NCI-H2227 (cell line): ENCODE results near the gene GEMIN2.
"Not testable (repeated sequence)": the region's sequence is repeated elsewhere in the genome, so short reads cannot be mapped to it uniquely, and the experiment has no call there.

ENCODE experiments used
- DNase-seq: peaks from one replicate; lab custom pipeline; 2025; ENCODE audit not compliant: unreplicated experiment; lab: John Stamatoyannopoulos, UW

The GEMIN2 gene

DNA sequence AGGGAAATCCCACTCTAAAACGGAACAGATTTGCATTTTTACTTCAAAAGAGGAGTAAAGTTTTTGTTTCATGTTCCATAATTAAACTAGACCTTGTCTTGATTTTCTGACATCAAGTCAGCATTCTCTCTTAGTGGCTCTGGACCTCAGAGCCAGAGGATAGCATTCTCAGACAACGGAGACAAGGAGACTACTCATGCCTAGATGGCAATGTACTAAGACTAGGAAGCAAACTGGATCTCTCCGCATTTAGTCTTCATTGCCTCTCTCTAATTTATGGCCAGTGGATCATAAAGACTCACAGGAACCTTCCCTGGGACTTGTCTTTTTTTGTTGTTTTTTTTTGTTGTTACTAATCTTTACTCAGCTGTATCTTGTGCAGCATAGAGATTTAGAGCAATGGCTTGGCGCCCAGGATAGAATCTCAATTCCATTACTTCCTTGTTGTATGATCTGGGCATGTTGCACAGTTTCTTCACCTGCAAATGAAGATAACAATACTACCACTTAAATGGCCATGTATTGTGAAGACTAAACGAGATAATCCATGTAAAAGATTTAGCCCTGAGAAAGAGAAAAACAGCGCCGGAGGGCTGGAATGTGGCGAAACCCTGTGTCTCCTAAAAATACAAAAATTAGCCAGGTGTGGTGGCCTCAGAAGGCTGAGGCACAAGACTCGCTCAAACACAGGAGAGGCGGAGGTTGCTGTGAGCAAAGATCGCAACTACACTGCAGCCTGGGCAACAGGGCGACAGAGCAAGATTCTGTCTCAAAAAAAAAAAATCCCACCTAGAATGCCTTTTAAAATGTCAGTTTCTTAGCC, 4.0 kb upstream of the GEMIN2 start:
- DNase-seq = peak; percentile 22

DNA sequence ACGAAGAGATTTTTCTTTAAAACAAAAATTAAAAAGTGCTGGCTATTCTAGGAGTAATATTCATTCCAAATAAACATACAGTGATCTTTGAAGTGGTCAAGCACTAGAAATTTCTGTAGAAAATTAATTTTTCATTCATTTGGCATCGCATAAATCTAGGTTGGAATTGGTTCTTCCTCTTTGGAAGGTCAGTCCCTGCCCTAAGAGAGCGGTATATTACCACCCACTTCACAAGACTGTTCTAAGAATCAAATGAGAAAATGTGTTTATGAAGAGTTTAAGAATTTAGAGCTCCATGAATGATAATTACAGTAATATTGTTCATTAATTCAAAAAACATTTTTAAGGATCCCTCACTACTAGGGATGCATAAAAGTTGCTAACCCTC, 444 bp upstream of the GEMIN2 start:
- peak; percentile 45 for DNase-seq

DNA sequence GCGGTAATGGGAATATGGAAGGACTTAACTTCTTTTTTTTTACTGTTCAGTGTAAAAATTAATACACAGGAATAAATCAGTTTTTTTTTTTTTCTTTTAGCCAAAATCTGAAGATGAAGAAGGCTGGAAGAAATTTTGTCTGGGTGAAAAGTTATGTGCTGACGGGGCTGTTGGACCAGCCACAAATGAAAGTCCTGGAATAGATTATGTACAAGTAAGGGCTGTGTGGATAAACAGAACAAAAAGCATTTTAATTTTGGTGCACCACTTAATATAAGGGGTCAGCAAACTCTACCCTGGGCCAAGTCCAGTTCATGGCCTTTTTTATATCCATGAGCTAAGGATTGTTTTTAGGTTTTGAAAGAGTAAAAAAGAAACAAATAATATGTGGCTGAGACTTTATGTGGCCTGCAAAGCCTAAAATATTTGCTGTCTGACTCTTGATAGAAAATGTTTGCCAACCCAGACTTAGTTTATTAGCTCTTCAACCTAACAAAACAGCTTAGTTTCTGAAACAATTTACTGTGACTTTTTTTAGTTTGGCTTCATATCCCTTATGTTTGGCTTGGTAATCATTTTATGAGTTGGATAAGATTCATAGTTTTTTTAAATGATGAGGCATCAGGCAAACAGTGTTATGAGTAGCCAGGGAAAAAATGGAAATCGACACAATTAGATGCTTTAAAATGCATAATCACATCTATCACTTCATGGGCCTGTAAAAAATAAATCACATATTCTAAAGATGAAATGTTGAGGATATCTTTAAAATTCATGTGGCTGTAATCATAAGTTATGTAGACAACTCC, 8.4 kb downstream of the GEMIN2 start:
- DNase-seq = no peak

DNA sequence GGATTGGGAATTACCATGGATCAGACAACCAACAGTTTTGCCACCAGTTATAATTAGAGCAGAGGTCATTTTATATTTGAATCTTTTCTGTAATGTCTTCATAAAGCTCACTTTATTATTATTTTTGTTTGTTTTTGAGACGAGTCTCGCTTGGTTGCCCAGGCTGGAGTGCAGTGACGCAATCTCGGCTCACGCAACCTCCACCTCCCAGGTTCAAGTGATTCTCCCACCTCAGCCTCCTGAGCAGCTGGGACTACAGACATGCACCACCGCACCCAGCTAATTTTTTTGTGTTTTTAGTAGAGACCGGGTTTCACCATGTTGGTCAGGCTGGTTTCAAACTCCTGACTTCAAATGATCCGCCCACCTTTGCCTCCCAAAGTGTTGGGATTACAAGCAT, 23.7 kb downstream of the GEMIN2 start:
- not testable (repeated sequence) for DNase-seq

DNA sequence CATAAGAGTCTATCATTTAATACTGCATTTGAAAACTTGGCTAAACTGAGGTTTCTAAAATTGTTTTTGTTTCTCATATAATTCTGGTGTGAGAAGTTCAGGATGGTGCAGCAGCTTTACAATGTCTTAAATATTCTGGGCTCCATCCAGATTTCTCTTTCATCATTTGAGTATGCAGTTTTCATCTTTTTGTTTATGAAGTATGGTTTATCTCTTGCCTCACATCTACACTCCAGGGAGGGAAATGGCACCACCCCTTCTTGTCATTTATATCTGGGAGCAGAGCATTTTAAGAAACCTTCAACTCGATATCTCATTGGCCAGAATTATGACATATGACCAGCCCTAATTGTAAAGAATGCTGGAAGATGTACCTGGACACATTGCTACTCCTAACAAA, 24.3 kb downstream of the GEMIN2 start:
- no peak for DNase-seq

DNA sequence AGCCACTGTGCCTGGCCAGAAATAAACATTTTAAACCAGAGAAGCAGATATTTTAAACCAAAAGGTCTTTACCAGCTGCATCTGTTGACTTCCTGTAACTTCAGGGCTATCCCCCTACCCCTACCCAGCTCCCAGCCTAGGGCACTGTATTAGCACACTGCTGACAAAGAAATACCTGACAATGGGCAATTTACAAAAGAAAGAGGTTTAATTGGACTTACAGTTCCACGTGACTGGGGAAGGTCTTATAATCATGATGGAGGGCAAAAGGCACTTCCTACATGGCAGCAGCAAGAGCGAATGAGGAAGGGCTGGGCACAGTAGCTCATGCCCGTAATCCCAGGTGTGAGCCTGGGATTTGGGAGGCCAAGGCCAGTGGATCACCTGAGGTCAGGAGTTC, 26.0 kb downstream of the GEMIN2 start:
- DNase-seq = no peak

DNA sequence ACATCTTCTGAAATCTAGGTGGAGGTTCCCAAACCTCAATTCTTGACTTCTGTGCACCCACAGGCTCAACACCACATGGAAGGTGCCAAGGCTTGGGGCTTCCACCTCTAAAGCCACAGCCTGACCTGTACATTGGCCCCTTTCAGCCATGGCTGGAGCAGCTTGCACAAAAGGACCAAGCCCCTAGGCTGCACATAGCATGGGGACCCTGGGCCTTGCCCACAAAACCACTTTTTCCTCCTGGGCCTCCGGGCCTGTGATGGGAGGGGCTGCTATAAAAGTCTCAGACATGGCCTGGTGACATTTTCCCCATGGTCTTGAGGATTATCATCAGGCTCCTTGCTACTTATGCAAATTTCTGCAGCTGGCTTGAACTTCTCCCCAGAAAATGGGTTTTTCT, 27.5 kb downstream of the GEMIN2 start:
- DNase-seq = not testable (repeated sequence)

DNA sequence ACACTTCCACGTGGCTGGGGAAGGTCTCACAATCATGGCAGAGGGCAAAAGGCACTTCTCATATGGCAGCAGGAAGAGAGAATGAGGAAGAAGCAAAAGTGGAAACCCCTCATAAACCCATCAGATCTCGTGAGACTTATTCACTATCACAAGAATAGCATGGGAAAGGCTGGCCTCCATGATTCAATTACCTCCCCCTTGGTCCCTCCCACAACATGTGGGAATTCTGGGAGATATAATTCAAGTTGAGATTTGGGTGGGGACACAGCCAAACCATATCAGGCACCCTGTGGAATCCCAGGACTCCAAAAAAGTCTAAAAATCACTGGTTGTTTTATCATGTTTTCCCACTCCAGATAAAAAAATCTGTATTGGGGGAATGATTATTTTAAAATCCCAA, 29.1 kb downstream of the GEMIN2 start:
- not testable (repeated sequence) for DNase-seq

DNA sequence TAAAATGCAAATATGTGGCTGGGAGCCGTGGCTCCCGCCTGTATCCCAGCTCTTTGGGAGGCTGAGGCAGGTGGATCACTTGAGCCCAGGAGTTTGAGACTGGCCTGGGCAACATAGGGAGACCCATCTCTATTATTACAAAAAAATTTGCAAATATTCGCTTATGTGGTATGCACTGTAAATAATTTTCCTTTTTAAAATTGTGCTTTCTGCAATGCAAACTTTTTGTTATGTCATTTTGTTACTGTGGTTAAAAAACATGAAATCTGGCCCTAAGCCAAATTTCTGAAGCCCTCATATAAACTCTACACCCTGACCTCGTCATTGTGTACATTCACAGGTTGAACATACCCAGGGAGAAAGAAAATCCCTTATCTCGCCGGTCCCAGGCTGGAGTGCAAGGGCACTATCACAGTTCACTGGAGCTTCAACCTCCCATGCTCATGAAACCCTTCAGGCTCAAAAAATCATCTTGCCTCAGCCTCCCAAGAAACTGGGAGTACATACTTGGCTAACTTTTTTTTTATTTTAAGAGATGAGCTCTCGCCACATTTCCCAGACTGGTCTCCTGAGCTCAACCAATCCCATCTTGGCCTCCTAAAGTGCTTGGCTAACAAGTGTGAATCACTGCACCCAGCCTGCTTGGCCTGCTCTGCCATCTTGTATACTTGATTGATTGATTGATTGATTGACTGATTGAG, 31.3 kb downstream of the GEMIN2 start:
- no peak for DNase-seq

DNA sequence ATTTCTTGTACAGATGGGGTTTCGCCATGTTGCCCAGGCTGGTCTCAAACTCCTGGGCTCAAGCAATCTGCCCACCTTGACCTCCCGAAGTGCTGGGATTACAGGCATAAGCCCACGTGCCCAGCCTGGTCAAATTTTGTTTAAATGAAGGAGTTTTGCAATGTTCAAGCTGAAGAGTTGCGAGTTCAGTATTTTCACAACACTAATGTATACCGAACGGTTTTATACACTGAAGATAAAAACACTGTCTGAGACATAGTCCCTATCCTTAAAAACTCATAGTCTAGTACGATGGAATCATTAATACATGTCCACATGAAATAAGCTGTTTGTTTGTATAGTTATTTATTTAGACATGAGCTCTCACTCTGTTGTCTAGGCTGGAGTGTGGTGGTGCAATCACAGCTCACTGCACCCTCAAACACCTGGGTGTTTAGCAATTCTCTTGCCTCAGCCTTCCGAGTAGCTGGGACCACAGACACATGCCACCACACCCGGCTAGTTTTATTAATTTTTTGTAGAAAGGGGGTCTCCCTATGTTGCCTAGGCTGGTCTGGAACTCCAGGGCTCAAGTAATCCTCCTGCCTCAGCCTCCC, 40.6 kb downstream of the GEMIN2 start:
- no peak for DNase-seq

DNA sequence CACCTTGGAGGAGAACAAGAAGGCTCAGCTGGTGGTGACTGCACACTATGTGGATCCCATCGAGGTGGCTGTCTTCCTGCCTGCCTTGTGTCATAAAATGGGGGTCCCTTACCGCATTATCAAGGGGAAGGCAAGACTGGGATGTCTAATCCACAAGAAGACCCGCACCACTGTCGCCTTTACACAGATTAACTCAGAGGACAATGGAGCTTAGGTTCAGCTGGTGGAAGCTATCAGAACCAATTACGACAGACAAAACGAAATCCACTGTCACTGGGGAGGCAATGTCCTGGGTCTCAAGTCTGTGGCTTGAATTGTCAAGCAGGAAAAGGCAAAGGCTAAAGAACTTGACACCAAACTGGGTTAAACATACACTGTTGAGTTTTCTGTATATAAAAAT, 43.4 kb downstream of the GEMIN2 start:
- no peak for DNase-seq

DNA sequence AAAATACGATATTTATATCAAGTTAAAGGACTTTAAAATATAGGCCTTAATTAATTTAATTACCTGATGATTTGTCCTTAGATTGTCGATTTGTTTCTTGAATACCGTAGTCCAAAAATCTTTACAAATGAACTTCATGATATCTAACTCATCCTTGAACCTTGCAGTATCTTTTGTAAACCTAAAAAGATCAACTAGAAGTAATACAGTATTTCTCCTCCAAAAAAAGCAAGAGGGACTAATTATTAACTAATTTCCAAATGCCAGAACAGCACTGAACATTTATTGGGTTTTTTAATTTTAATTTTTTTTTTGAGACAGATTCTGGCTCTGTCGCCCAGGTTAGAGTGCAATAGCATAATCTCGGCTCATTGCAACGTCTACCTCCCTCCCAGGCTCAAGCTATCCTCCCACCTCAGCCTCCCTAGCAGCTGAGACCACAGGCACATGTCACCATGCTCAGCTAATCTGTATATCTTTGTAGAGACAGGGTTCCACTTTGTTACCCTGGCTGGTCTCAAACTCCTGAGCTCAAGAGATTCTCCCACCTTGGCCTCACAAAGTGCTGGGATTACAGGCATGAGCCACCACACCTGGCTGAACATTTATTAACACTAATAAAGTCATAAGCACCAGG, 44.2 kb downstream of the GEMIN2 start:
- DNase-seq = no peak

DNA sequence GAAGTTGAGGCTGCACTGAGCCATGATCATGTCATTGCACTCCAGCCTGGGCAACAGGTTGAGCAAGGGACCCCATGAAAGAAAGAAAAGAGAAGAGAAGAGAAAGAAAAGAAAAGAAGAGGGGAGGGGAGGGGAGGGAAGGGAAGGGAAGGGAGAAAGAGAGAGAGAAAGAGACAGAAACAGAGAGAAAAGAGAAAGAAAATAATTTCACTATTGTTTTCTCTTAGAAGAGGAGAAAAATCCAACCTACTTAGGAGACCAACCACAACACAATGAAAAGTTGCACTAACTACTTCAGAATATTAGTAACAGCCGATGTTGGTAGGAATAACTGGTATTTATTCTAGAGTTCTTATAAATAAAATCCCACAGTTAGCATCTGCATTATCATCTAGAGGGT, 46.4 kb downstream of the GEMIN2 start:
- DNase-seq = no peak

DNA sequence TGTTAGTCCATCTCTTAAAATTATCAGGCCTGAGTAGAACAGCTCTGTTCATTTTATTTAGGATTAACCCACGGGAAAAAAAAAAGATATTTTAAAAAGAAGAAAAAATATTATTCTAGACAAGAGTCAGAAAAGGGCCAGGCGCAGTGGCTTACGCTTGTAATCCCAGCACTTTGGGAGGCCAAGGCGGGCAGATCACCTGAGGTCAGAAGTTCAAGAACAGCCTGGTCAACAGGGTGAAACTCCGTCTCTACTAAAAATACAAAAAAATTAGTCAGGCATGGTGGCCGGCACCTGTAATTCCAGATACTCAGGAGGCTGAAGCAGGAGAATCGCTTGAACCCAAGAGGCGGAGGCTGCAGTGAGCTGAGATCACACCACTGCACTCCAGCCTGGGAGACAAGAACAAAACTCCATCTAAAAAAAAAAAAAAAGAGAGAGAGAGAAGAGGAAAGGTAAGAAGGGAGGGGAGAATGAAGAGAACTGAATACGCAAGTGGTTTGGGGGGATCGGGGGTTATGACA, 53.7 kb downstream of the GEMIN2 start:
- not testable (repeated sequence) for DNase-seq

DNA sequence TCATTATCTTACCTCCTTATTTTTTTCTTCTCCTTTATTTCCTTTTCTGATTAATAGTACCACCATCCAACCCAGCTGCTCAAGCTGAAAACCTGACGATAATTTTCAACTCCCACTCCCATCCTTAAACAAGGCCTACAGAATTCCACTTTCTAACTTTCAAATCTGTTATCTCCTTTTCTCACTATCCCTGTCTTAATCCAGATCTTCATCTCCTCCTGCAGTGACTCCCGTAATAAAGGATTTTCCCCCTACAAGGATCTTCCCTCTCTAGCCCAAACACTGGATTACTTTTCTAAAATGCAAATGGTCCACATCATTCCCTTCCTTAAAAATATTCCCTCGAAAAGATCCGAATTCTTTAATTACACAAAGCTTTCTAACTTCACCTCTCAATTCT, 54.5 kb downstream of the GEMIN2 start:
- DNase-seq = no peak

DNA sequence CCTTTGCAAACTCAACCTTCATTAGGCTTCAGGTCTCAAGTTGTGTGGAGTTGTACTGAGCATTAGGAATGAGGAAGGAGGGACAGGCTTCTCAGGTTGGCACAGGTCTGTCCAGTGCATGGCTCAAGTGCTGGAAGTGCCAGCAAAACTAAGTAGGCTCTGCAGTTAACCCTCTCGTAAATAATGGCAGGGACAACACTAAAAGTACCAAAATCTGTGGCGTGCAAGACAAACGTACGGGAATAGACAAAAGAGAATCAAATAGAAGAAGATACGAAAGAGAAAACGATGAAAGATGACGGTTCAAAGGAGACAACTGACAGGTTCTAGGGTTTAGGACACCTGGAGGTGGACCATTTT, 55.4 kb downstream of the GEMIN2 start:
- DNase-seq = no peak

DNA sequence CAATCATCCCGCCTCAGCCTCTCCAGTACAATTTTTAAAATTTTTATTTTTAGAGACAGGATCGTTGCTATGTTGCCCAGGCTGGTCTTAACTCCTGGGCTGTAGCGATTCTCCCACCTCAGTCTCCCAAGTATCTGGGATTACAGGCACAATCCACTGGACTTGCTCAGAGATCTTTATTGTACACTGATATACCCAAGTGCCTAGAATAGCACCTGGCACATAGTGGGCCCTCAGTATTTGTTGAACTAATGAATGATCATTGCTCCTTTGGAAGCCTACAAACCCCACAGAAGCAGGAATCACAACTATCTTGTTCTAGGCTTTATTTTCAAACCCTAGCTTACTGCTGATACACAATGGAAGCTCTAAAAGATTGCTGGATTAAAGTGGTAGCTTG, 59.1 kb downstream of the GEMIN2 start:
- no peak for DNase-seq

DNA sequence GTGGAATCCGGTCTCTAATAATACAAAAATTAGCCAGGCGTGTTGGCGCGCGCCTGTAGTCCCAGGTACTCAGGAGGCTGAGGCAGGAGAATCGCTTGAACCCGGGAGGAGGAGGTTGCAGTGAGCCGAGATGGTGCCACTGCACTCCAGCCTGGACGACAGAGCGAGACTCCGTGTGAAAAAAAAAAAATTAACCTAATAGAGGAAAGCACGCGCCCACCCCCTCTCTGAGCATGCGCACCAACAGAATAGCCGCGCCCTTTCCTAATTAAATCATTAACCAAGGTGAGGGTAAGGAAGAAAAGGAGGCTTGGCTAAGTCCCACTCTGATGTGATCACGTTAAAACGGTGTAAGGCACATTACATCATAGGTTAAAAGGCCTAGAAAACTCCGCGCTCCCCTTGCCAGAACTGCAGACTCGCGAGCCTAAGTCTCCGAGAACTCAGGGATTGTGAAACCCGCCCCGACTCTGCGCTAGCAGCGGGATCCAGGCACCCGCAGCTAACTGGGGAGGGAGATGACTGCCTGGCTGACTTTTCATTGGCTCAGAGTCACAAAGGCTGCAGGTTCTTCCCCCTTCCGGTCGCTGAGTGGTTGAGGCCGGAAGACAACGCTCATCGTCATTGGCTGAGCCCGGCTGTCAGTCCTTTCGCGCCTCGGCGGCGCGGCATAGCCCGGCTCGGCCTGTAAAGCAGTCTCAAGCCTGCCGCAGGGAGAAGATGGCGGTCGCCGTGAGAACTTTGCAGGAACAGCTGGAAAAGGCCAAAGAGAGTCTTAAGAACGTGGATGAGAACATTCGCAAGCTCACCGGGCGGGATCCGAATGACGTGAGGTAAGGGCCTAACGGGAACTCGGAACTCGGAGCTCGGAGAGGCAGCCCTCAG, 60.7 kb downstream of the GEMIN2 start, which contains the start of gene PNN:
TSS of gene PNN (plus strand) at position 695 of the 885 bp plus-strand sequence. CDS start at position 721, 26 bp downstream.
- DNase-seq = peak; percentile 98

DNA sequence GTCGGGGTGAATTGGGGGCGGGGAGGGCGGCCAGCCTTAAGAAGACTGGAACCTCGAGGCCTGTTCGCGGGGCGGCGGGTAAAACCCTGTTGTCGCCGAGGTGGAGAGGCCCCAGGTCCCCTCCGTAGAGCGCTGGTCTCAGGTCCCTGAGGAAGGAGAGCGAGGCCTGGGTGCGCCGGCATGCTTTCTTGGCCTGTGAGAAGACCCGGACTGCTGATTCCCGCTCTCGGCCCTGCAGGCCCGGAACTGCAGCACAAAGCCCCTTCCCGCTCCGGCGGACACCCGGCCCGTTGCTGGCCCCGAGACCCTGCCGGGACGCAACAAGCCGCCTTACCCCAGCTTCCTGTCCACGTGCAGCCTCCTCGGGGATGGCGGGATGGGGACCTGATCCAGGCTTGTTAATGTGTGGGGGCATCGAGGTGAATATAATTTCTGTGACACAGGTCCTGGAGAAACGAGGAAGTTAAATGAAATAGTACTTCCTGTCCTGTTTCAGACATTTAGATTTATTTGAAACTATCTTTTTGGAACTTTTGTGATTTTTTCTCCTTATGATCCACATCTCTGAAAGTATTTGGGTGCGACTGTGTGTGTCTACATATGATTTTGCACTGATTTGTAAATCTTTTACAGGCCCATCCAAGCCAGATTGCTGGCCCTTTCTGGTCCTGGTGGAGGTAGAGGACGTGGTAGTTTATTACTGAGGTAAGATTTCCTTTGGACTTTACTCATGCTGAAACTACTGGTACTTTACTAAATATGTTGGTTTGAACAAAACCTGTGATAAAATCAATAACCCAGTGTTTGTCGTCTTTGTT, 61.5 kb downstream of the GEMIN2 start:
- peak; percentile 61 for DNase-seq
